Measurements from ENCODE around the gene PCDHB6.
"Not testable (repeated sequence)": the region's sequence is repeated elsewhere in the genome, so short reads cannot be mapped to it uniquely, and the experiment has no call there.

DNA sequence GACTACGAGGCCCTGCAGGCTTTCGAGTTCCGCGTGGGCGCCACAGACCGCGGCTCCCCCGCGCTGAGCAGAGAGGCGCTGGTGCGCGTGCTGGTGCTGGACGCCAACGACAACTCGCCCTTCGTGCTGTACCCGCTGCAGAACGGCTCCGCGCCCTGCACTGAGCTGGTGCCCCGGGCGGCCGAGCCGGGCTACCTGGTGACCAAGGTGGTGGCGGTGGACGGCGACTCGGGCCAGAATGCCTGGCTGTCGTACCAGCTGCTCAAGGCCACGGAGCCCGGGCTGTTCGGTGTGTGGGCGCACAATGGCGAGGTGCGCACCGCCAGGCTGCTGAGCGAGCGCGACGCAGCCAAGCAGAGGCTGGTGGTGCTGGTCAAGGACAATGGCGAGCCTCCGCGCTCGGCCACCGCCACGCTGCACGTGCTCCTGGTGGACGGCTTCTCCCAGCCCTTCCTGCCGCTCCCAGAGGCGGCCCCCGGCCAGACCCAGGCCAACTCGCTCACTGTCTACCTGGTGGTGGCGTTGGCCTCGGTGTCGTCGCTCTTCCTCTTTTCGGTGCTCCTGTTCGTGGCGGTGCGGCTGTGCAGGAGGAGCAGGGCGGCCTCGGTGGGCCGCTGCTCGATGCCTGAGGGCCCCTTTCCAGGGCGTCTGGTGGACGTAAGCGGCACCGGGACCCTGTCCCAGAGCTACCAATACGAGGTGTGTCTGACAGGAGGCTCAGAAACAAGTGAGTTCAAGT, 34.4 kb downstream of the PCDHB6 start:
- TF ChIP-seq, protein P1, sequence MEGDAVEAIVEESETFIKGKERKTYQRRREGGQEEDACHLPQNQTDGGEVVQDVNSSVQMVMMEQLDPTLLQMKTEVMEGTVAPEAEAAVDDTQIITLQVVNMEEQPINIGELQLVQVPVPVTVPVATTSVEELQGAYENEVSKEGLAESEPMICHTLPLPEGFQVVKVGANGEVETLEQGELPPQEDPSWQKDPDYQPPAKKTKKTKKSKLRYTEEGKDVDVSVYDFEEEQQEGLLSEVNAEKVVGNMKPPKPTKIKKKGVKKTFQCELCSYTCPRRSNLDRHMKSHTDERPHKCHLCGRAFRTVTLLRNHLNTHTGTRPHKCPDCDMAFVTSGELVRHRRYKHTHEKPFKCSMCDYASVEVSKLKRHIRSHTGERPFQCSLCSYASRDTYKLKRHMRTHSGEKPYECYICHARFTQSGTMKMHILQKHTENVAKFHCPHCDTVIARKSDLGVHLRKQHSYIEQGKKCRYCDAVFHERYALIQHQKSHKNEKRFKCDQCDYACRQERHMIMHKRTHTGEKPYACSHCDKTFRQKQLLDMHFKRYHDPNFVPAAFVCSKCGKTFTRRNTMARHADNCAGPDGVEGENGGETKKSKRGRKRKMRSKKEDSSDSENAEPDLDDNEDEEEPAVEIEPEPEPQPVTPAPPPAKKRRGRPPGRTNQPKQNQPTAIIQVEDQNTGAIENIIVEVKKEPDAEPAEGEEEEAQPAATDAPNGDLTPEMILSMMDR (IDR thresholded peaks at IDR 0.05; ENCODE audit: low read depth, low read length), result not testable (repeated sequence)
- not testable (repeated sequence) for TF ChIP-seq EZH2phosphoT487 (IDR thresholded peaks at IDR 0.05; ENCODE audit: low read depth)
